Inflammatory macrophage (primary cell): ENCODE results near the gene RNASE13.
A peak's percentile ranks its signal among the peaks of the same experiment; 100 is the strongest.

Experiments
- DNase-seq, 2 donors: peaks; one replicate each; pipeline ENCODE4 v3.0.0-alpha.2; 2020 to 2022

RNASE13 gene

DNA sequence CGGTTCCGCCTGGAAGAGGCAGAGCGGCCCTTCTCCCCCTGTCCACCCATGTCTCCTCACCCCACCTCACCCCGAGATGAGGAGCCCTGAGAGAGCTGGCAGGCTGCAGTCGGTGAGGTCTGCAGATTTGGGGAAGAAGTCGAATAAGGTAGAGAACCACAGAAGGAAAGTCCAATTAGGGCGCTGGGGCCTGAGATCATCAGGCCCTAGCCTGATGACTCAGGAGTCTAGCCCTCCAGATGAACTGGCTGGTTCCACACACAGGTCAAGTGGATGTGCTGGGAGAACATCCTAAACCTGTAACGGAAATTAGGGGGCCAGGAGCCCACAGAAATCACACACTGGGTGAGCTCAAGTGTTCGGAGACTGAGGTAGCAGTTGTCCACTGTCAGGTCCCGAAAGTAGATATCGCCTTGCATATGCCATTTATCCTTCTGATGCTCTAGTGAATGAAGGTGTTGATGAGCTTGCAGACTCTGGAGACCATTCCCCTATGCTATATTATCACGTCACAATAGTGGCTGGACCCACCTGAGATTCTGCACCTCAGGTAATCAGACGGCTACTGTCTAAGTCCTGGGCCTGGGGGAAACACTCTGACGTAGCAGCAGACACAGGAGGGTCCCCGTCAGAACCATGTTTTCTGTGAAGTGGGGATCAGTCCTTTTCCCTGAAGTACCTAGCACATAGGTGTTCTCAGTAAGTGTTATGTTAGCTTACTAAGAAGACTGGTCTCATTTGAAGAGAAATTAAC, 45.7 kb downstream of the RNASE13 start:
- DNase-seq, result peak; percentile 67 to 72

DNA sequence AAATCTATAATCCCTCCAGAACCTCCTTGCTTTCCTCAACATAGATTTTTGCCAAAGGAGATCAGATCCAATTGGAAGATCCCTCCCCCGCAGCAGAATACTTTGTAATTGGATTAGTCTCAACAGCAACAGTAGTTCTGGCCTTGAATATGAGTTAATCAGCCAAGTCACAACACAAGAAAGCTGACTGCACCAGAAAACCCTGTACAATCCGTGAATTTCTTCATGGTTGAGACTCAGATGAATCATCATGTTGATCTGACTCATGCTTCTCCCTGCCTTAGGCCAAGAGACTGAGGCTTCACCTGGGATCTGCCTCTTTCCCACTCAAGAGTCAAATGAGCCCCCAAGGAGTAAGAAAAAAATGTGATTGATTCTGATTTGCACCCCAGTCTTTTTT, 47.8 kb downstream of the RNASE13 start:
- DNase-seq, result peak; percentile 85 to 88

DNA sequence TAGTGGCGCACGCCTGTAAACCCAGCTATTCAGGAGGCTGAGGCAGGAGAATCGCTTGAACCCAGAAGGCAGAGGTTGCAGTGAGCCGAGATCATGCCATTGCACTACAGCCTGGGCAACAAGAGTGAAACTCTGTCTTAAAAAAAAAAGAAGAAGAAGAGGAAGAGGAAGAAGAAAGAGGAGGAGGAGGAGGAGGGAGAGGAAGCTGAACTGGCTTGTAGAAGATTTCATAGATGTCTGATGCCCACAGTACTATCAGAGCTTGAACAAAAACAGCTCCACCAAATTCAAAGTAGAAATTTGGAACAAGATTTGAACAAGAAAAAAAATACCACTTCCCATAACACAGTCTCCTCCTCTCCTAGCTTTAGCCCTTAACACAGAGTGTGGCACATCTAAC, 49.0 kb downstream of the RNASE13 start:
- peak; percentile 44 for DNase-seq
